ENCODE data around the gene HMGB2. TPM values are rescaled to one million over a fixed set of nuclear protein-coding genes. Genes with fewer than 3 reads are reported as not detected.

HMGB2 gene
- total RNA-seq (210 TPM), polyA plus RNA-seq (100 to 1,000 TPM; 280 to 438 (median 341) TPM)

DNA sequence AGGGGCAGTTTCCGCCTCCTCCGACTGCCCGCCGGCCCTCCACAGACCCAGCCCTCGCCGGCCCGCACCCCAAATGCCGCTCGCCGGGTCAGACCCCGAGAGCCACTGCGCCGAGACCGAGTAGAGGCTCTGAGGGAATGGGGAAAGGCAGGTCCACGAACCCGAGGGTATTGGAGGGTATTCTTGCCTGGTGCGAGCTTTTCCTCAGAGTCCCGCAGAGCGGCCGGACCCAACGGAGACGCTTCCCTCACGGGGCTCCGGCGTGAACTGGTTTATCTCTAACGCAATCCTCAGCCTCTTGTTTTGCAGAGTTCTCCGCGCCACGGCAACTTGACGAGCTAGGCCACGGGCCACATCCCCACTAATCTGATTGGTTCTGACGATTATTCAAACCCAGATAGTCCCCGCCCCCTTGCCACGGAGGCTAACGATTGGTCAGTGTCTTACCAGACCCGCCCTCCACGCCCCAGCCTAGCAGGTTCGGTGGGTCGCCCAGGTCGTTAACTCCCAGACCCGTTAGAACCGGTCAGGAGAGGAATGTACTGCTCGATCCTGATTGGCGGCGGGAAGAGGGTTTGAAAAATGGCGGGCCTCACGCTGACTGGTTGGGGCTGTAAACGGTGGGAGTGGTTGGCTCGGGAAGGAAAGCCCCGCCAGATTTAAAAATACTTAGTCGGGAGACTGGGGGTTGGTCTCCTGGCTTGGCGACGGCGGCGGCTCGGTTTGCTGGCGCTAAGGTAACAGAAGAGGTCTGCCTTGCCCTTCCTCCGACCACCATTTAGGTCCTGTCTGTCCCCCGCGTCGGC lies at the start of gene HMGB2:
HMGB2 (minus strand) TSS at position 274 of the 806 bp plus-strand sequence. CDS start 709 bp downstream, outside the sequence.
- peaks cover 5% of the 10 kb centered on the region for H3K27me3 Mint-ChIP-seq
- Histone ChIP-seq H3K4me3 (ENCODE audit: low read depth, low read length) (peak within 1 kb of the TSS; percentile 87), H3K9me3 (ENCODE audit: control insufficient read depth in 2 of 2, low read length in 2 of 2) (no peaks in the 10 kb centered on the region), H3K4me1 (ENCODE audit: control insufficient read depth, insufficient read depth, low read length, poor library complexity, severe bottlenecking) (peaks cover 31% of the 10 kb centered on the region), H3K27me3 (ENCODE audit: control insufficient read depth, insufficient read depth, low read length) (no peaks in the 10 kb centered on the region), H3K36me3 (ENCODE audit: control insufficient read depth, insufficient read depth, low read length) (peaks cover 21% of the 10 kb centered on the region), H3K27ac (ENCODE audit: insufficient read depth, low read length, poor library complexity, severe bottlenecking) (peak within 1 kb of the TSS; percentile 97)
- ATAC-seq (ENCODE audit: low read depth in 2 of 2) (peak; percentile 95 to 97), DNase-seq (peak; percentile 99 to 100 (median 100))
- H3K27ac Mint-ChIP-seq = peak within 1 kb of the TSS; percentile 100
- H3K9me3 Mint-ChIP-seq = no peaks in the 10 kb centered on the region
- peak within 1 kb of the TSS; percentile 94 to 100 (median 100) for H3K4me3 Mint-ChIP-seq
- H3K36me3 Mint-ChIP-seq = peaks cover 14% of the 10 kb centered on the region
- H3K4me1 Mint-ChIP-seq = peaks cover 12 to 43% (median 30%) of the 10 kb centered on the region in 4 donors

DNA sequence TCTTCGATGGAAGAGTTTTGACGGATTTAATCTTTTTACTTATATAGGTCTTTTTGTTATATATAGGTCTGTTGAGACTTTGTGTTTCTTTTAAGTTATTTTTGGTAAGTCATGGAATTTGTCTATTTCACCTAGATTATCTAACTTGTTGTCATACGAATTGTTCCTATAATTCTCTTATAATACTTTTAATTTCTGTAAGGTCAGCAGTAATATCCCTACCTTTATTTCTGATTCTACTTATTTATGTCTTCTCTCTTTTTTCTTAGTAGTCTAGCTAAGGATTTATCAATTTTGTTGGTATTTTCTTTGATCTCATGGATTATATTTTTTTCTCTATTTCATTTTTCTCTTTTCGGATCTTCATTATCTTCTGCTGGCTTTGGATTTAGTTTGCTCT lies 48.2 kb upstream of the HMGB2 start:
- H3K9me3 ChIP-seq (ENCODE audit: control insufficient read depth in 2 of 2, low read length in 2 of 2) = no peaks in the 10 kb centered on the region
- Mint-ChIP-seq H3K4me3 (no peak overlapping the region), H3K9me3 (peaks cover 0 to 1% (median 0%) of the 10 kb centered on the region in 7 donors), H3K27ac (peak overlapping the region in 1 of 3 donors; percentile 50), H3K27me3 (peaks cover 9% of the 10 kb centered on the region), H3K4me1 (peaks cover 0 to 6% (median 0%) of the 10 kb centered on the region in 4 donors), H3K36me3 (no peaks in the 10 kb centered on the region)
- ATAC-seq (ENCODE audit: low read depth in 2 of 2) = no peak
- H3K27ac ChIP-seq (ENCODE audit: insufficient read depth, low read length, poor library complexity, severe bottlenecking) = no peak overlapping the region
- peaks cover 2% of the 10 kb centered on the region for H3K36me3 ChIP-seq (ENCODE audit: control insufficient read depth, insufficient read depth, low read length)
- H3K4me1 ChIP-seq (ENCODE audit: control insufficient read depth, insufficient read depth, low read length, poor library complexity, severe bottlenecking) = no peaks in the 10 kb centered on the region
- no peak overlapping the region for H3K4me3 ChIP-seq (ENCODE audit: low read depth, low read length)
- no peaks in the 10 kb centered on the region for H3K27me3 ChIP-seq (ENCODE audit: control insufficient read depth, insufficient read depth, low read length)
- no peak for DNase-seq

DNA sequence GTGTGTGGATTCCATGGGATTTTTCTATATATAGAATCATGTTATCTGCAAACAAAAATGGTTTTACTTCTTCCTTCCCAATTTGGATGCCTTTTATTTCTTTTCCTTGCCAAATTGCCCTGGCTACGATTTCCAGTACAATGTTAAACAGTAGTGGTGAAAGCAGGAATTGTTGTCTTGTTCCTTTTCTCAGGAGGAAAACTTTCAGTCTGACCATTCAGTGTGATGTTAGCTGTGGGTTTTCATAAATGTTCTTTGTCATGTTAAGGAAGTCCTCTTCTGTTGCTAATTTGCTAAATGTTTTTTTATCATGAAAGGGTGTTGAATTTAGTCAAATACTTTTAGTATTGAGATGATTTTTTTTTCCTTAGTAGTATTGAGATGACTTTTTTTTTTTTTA lies 47.5 kb upstream of the HMGB2 start:
- Histone ChIP-seq H3K27me3 (ENCODE audit: control insufficient read depth, insufficient read depth, low read length) (no peaks in the 10 kb centered on the region), H3K4me3 (ENCODE audit: low read depth, low read length) (no peak overlapping the region), H3K36me3 (ENCODE audit: control insufficient read depth, insufficient read depth, low read length) (peaks cover 2% of the 10 kb centered on the region), H3K27ac (ENCODE audit: insufficient read depth, low read length, poor library complexity, severe bottlenecking) (no peak overlapping the region), H3K4me1 (ENCODE audit: control insufficient read depth, insufficient read depth, low read length, poor library complexity, severe bottlenecking) (no peaks in the 10 kb centered on the region), H3K9me3 (ENCODE audit: control insufficient read depth in 2 of 2, low read length in 2 of 2) (no peaks in the 10 kb centered on the region)
- DNase-seq (no peak), ATAC-seq (ENCODE audit: low read depth in 2 of 2) (no peak)
- peaks cover 0 to 6% (median 0%) of the 10 kb centered on the region in 4 donors for H3K4me1 Mint-ChIP-seq
- H3K4me3 Mint-ChIP-seq = no peak overlapping the region
- peaks cover 0 to 1% (median 0%) of the 10 kb centered on the region in 7 donors for H3K9me3 Mint-ChIP-seq
- no peaks in the 10 kb centered on the region for H3K36me3 Mint-ChIP-seq
- H3K27me3 Mint-ChIP-seq = peaks cover 9% of the 10 kb centered on the region
- no peak overlapping the region for H3K27ac Mint-ChIP-seq

DNA sequence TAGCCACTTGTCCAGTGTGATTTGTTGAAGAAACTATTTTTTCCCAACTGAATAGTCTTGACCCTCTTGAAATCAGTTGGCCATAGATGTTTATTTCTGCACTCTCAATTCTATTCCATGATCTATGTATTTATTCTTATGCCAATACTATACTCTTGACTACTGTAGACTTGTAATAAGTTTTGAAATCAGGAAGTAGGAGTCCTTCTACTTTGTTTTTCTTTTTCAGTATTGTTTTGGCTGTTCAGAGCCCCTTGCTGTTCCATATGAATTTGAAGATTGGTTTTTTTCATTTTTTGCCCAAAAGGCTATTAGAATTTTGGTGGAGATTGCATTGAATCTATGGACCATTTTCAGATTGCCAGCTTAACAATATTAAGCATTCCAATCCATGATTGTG lies 46.8 kb upstream of the HMGB2 start:
- no peak overlapping the region for H3K4me3 Mint-ChIP-seq
- H3K36me3 Mint-ChIP-seq = no peaks in the 10 kb centered on the region
- no peaks in the 10 kb centered on the region for H3K27me3 ChIP-seq (ENCODE audit: control insufficient read depth, insufficient read depth, low read length)
- no peak overlapping the region for H3K4me3 ChIP-seq (ENCODE audit: low read depth, low read length)
- ATAC-seq (ENCODE audit: low read depth in 2 of 2) = no peak
- no peak overlapping the region for H3K27ac ChIP-seq (ENCODE audit: insufficient read depth, low read length, poor library complexity, severe bottlenecking)
- H3K4me1 ChIP-seq (ENCODE audit: control insufficient read depth, insufficient read depth, low read length, poor library complexity, severe bottlenecking) = no peaks in the 10 kb centered on the region
- DNase-seq = no peak
- no peak overlapping the region for H3K27ac Mint-ChIP-seq
- peaks cover 0 to 1% (median 0%) of the 10 kb centered on the region in 7 donors for H3K9me3 Mint-ChIP-seq
- H3K36me3 ChIP-seq (ENCODE audit: control insufficient read depth, insufficient read depth, low read length) = peaks cover 2% of the 10 kb centered on the region
- H3K27me3 Mint-ChIP-seq = peaks cover 9% of the 10 kb centered on the region
- peaks cover 0 to 8% (median 1%) of the 10 kb centered on the region in 4 donors for H3K4me1 Mint-ChIP-seq
- H3K9me3 ChIP-seq (ENCODE audit: control insufficient read depth in 2 of 2, low read length in 2 of 2) = no peaks in the 10 kb centered on the region

DNA sequence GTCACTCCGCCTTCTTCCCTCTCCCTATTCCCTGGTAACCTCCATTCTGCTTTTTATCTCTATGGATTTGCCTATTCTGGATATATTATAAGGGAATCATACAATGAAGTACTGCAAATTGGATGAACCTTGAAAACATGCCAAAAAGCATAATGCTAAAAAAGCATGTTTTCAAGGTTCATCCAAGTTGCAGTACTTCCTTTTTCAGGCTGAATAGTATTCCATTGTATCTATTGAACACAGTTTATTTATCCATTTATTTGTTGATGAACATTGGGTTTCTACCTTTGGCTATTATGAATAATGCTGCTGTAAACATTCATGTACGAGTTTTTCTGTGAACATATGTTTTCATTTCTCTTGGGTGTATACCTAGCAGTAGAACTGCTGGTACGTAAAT lies 45.8 kb upstream of the HMGB2 start:
- H3K4me3 ChIP-seq (ENCODE audit: low read depth, low read length) = no peak overlapping the region
- no peak overlapping the region for H3K27ac Mint-ChIP-seq
- H3K4me1 Mint-ChIP-seq = peaks cover 0 to 11% (median 3%) of the 10 kb centered on the region in 4 donors
- no peaks in the 10 kb centered on the region for H3K9me3 ChIP-seq (ENCODE audit: control insufficient read depth in 2 of 2, low read length in 2 of 2)
- DNase-seq (no peak), ATAC-seq (ENCODE audit: low read depth in 2 of 2) (no peak)
- H3K36me3 Mint-ChIP-seq = no peaks in the 10 kb centered on the region
- peaks cover 0 to 1% (median 0%) of the 10 kb centered on the region in 7 donors for H3K9me3 Mint-ChIP-seq
- H3K27ac ChIP-seq (ENCODE audit: insufficient read depth, low read length, poor library complexity, severe bottlenecking) = no peak overlapping the region
- peaks cover 2% of the 10 kb centered on the region for H3K36me3 ChIP-seq (ENCODE audit: control insufficient read depth, insufficient read depth, low read length)
- no peak overlapping the region for H3K4me3 Mint-ChIP-seq
- H3K4me1 ChIP-seq (ENCODE audit: control insufficient read depth, insufficient read depth, low read length, poor library complexity, severe bottlenecking) = no peaks in the 10 kb centered on the region
- peaks cover 9% of the 10 kb centered on the region for H3K27me3 Mint-ChIP-seq
- no peaks in the 10 kb centered on the region for H3K27me3 ChIP-seq (ENCODE audit: control insufficient read depth, insufficient read depth, low read length)

DNA sequence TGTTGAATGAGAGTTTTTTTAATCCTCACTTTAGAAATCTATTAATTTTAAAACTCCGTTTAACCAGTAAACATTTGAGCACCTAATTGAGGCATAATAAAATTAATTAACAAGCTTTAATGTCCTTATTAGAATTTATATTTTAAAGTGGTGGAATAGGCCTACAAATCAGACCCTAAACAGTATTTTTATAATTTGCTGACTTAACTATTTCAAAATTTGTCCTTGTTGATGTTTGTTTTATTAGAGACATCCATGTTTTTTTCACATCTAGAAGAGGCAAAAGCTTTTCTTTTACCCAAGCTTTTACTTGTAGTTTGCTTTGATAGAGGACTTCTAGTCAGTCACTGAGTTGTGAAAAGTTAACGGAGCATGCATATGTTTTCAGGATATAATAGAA lies 40.4 kb upstream of the HMGB2 start:
- Histone ChIP-seq H3K4me3 (ENCODE audit: low read depth, low read length) (no peak overlapping the region), H3K27ac (ENCODE audit: insufficient read depth, low read length, poor library complexity, severe bottlenecking) (no peak overlapping the region), H3K27me3 (ENCODE audit: control insufficient read depth, insufficient read depth, low read length) (no peaks in the 10 kb centered on the region), H3K4me1 (ENCODE audit: control insufficient read depth, insufficient read depth, low read length, poor library complexity, severe bottlenecking) (peaks cover 18% of the 10 kb centered on the region), H3K36me3 (ENCODE audit: control insufficient read depth, insufficient read depth, low read length) (peaks cover 2% of the 10 kb centered on the region), H3K9me3 (ENCODE audit: control insufficient read depth in 2 of 2, low read length in 2 of 2) (no peaks in the 10 kb centered on the region)
- DNase-seq (no peak), ATAC-seq (ENCODE audit: low read depth in 2 of 2) (no peak)
- H3K9me3 Mint-ChIP-seq = no peaks in the 10 kb centered on the region
- no peaks in the 10 kb centered on the region for H3K36me3 Mint-ChIP-seq
- H3K4me3 Mint-ChIP-seq = no peak overlapping the region
- no peak overlapping the region for H3K27ac Mint-ChIP-seq
- peaks cover 5% of the 10 kb centered on the region for H3K27me3 Mint-ChIP-seq
- peaks cover 12 to 21% (median 17%) of the 10 kb centered on the region in 4 donors for H3K4me1 Mint-ChIP-seq

DNA sequence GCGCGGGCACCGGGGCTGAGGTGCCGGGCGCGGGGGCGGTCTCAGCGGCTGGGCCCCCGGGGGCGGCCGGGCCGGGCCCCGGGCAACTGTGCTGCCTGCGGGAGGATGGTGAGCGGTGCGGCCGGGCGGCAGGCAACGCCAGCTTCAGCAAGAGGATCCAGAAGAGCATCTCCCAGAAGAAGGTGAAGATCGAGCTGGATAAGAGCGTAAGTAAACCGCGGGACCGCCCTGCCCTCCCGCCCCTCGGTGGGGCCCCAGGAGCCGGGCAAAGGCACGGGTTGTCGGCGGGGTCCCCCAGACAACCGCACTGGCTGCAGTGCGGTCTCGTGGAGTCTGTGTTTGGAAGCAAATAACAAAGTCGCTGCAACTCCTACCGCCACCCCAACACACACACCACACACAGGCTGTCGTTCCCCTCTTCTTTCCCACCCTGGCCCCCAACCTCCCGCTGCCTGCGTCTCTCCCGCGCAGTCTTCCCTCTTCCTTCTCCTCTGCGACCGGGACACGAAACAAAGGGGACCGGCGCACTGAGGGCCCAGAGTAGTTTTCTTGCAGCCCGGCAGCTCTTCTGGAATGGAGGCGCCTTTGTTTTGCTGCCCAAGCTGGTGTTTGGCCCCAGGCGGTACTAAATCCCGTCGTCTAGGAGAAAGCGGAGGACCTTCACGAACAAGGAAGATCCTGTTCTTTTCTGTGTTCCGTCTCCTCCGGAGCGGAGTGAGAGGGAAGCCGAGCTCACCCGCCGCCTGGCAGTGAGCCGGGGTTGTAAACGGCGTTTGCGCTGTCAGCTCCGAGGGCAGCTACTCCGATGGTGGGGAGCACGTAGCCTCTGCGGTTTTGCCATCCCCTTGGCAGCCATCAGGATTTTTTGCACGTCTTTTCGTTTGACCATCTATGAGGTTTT lies 37.4 kb upstream of the HMGB2 start:
- DNase-seq (peak; percentile 22 to 61 (median 50)), ATAC-seq (ENCODE audit: low read depth in 2 of 2) (no peak)
- Mint-ChIP-seq H3K4me1 (peaks cover 22 to 43% (median 27%) of the 10 kb centered on the region in 4 donors), H3K27ac (peak overlapping the region; percentile 86 to 98 (median 90)), H3K9me3 (no peaks in the 10 kb centered on the region), H3K4me3 (peak overlapping the region; percentile 96), H3K27me3 (peaks cover 5% of the 10 kb centered on the region), H3K36me3 (no peaks in the 10 kb centered on the region)
- peak overlapping the region; percentile 93 for H3K4me3 ChIP-seq (ENCODE audit: low read depth, low read length)
- H3K27me3 ChIP-seq (ENCODE audit: control insufficient read depth, insufficient read depth, low read length) = no peaks in the 10 kb centered on the region
- no peaks in the 10 kb centered on the region for H3K9me3 ChIP-seq (ENCODE audit: control insufficient read depth in 2 of 2, low read length in 2 of 2)
- H3K4me1 ChIP-seq (ENCODE audit: control insufficient read depth, insufficient read depth, low read length, poor library complexity, severe bottlenecking) = peaks cover 33% of the 10 kb centered on the region
- H3K27ac ChIP-seq (ENCODE audit: insufficient read depth, low read length, poor library complexity, severe bottlenecking) = peak overlapping the region; percentile 90
- H3K36me3 ChIP-seq (ENCODE audit: control insufficient read depth, insufficient read depth, low read length) = no peaks in the 10 kb centered on the region
